NOMO-1 treated with DMSO at 0.1 percent for 48 hours (cell line): ENCODE data around the gene HCN3.

ENCODE experiments used
- DNase-seq: peaks from one replicate; lab custom pipeline; 2025; ENCODE audit not compliant: unreplicated experiment; lab: John Stamatoyannopoulos, UW

The HCN3 gene

DNA sequence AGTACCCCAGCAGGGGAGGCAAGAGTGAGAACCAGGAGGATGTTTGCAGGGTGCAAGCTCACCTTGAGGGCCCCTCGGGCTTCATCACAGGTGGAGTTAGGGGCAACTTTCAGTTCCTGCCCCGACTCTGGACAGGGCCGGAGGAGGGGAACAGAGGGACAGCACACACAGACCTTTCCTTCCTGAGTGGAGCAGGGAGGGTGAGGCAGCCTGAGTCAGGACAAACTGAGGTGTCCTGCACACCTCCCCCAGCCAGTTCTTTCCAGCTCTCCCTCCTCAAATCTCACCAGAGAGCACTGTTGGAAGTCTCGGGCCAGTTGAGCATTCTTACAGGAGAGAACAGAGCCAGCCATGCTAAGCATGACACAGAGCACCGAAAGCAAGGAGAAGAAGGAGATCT is 23.5 kb upstream of the HCN3 start:
- no peak for DNase-seq

- no peak for DNase-seq
These were observed 23.0 kb upstream of the HCN3 start for GRCh38 chr1:155254228-155254713.

GRCh38 chr1:155254714-155255242 is 22.5 kb upstream of the HCN3 start:
- DNase-seq, result no peak

DNA sequence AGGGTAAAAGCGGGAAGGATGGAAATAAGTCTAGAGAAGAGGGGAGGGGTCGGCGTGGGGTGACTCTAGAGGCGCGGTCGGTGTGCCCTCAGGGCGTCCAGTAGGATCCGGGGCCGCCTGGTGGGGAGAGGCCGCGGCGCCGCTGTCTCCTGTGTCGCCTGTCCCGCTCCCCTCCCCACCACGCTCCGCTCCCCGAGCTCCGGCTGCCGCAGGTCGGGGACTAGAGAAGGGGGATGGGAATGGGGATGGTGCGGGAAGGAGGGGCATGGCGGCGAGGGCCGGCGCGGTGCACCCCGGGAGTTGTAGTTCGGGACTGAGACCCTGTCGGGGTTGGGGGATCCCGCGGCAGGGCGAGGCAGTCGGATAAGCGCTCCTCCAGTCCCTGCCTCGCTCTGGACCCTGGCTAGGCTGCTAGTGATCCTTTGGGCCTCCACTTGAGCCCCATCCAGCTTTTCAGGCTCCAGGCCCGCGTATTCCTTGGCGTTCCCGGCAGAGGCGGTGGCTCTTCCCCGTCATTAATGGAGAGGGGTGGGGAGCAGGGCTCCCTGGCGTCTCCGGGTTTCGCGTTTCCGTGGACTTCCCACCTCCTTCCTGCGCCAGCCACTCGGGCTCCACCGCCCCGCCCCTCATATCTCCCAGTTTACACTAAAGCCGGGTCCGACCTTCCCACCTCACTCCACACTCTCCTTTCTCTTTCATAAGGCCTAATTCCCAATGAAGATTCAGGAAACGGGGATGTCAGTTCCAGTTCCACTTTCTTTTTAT is 21.8 kb upstream of the HCN3 start, which contains the start of gene ENTREP3:
ENTREP3 (minus strand) TSS at position 241 of the 765 bp plus-strand sequence. CDS start 606 bp downstream, outside the sequence.
- DNase-seq, result peak; percentile 48

DNA sequence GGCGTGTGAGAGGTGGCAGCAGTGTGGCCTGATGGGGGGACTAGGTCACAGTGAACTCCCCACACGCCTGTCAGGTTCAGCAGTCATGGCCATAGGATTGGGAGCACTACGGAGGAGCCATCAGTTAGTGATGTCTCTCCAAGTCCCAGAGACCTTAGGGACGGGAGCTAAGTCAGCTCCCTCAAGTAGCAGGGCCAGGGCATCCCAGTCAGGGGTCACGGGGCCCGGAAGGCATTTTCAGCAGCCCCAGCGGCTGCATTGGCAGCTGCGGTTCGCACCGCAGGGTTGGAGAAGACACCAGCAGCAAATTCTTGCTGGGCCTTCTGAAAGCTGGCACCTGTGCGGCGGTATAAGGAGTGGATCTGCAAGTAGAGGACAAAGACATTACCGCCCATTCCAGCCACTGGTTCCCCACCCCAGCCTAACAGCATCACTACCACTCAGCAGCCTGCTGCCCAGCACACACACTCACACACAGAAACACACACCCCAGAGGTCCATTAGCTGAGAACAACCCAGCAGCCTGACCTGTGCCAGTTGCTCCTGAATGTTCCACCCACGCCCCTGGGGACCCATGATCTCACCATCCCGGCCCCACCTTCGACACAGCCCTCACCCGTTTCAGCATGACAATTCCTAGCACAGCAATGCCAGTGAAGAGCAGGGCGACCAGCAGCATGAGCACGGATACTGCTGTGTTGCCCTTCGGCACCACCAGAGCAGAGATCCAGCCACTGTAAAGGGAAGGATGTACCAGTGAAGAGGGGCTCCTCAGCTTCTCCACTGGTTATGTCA is 21.0 kb upstream of the HCN3 start:
- no peak for DNase-seq

DNA sequence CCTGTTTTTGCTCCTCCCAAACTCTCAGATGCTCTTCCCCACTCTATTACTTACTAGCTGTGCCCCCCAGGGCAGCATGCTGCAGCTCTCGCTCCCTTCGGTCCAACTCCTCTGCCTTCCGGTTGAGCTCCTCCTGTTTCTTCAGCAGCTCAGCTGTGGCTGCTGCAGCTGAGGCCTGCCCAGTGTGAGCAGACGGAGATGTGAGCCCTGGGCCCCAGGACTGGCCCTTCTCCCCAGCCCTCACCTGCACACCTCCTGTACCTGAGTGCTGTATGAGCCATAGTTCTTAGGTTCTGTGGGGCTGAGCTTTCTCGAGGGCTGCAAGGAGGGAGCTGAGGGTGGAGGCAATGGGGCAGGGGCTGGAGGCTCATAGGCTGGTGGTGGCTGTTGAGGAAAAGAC is 17.0 kb upstream of the HCN3 start:
- no peak for DNase-seq

GRCh38 chr1:155261493-155261851 is 15.8 kb upstream of the HCN3 start:
- no peak for DNase-seq

GRCh38 chr1:155261852-155262673 is 15.2 kb upstream of the HCN3 start, which contains the start of gene SCAMP3:
Gene SCAMP3 (minus strand): TSS chr1:155262360. CDS start chr1:155262151, 209 bp downstream.
- DNase-seq, result peak; percentile 98

- no peak for DNase-seq
These were observed 14.2 kb upstream of the HCN3 start for GRCh38 chr1:155263067-155263466.

DNA sequence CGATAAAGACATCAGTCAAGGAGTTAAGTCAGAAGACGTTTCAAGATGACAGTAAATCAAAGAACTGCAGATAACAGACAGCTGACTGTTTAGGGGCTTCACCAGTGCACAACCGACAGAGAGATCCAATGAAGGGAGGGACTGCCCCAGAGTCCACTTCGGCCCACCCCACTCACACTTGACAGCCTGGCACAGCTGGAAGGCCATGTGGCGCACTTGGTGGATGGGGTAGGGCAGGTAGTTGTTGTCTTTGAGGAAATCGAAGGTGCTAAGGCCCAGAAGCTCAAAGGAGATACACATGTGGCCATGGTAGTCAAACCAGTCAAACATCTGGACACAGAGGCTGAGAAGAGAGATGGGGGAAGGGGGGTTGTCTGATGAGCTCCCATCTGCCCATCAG is 10.7 kb upstream of the HCN3 start:
- no peak for DNase-seq

DNA sequence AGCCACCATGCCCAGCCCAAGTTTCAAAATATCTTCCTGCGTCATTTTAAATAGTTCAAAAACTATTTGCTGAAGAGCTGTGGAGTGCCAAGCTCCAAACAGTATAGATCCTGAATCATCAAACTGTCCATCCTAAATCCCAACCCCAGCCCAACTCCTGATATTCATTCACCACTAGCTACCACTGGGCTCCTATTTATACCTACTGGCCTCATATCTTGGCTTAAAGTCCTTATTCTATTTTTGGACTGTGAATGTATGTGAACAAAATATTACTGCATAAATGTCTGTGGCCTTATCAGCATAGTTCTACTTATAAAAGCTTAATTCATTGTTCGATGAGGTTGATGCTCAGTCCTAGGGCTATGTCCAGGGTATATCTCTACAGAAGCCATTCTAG is 9.9 kb upstream of the HCN3 start:
- no peak for DNase-seq

GRCh38 chr1:155268630-155269029 is 8.6 kb upstream of the HCN3 start:
- DNase-seq, result no peak

GRCh38 chr1:155269381-155269780 is 7.9 kb upstream of the HCN3 start:
- no peak for DNase-seq

DNA sequence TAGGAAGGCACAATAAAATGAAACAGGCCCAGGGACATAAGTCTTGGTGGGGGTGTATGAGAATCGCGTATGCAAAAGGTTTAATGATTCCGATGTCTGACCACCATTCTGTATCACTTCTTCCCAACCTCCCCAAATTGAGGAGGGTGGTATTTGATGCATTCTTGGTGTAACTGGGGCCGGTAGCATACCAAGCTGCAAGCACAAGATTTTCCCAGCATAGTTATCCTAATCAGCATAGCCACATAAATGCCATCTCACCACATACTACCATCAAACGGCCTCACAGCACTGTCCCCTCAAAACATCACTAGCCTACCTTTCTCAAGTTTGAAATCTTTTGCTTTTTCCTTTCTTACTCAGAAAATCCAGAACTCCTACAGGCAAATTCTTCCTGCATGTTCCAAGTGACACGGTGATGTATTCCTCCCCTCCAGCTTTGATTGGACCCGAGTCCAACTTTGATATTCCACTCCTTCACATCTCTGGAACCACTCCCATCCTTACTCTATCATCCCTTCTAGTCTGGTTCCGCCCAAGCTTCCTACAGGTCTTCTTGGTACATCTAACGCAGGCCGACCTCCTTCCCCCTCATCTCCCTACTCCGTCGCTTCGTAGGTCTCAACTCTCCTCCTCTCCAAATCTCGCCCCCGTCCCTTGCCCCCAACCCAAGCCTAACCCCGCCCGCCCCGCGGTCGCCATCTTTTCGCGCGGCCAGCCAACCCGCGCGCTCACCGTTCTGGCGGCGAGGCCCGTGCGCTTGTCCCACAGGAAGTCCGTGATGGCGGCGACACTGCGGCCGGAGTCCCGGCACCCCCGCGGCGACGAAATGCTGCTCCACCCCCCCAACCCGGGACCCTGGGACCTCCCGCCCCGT is 4.6 kb upstream of the HCN3 start:
- DNase-seq, result peak; percentile 53

DNA sequence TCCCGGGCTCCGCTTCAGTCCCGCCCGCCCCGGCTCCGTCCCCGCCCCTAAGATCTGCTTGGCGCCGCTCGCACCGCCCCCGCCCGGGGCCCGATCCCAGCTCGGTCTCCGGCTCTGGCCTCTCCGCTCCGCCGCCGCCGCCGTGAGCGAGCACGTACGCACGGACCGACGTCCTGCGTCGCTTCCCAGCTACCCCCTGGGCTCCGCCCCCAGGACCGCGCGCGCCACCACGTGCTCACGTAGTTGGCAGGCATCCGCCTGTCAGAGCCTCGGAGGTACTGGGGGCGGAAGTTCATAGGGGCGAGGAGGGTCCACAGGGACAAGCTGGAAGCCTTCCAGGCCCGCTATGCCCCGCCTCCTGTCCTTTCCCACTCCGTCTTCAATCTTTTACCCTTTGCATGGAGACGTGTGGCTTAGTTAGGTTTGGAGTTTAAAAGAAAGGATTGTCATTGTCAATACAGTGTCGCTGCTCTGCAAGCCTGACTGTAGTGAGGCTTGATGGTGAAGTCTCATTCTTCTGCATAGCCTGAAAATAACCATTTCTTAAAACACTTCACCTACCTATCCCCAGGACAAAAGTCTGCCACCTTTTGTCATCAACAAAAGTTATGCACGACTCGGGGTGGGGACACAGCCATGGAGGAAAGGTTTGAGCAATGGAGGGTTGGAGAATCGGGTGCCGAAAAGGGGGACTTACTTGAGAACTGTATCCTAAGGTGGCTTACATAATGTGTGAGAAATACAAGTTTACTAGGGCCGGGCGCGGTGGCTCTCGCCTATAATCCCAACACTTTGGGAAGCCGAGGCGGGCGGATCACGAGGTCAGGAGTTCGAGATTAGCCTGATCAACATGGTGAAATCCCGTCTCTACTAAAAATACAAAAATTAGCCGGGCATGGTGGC is 3.7 kb upstream of the HCN3 start, which contains the start of gene CLK2:
CLK2 (minus strand) TSS at position 162 of the 903 bp plus-strand sequence. CDS start 2,527 bp downstream, outside the sequence.
- DNase-seq, result peak; percentile 93

DNA sequence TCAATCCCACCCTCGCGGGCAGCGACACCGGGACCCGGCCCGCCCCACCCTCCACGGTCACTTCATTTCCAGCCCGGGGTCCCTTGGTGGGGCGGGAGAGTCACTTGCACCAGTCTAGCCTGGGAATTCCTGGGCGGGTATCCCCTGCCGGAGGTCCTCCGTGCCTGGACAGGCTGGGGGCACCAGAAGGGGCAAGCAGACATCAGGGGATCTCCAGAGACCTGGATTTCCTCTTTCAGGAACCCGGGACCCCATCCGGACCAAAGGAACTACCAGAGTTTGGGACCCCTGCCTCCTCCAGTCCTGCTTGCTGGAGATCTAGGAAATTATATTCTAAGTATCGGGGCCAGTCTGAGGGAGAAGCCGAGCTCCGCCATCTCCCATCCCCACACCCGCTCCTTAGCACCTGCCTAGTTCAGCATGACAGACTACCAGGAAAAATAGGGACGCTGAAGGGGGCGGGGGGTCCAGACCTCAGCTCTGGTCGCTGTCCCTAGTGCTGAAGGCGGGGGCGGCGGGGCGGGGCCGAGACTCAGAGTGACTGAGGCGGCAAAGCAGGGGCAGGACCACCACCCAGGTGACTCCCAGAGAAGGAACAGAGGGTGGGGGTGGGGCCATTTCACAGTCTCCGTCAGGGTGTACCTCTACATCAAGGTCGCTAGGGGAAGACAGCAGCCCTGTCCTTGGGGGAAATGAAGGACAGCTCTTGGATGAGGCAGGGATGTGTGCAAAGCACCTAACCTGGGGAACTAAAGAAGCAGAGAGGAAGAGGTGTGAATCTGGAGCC is 832 bp downstream of the HCN3 start:
- peak; percentile 24 for DNase-seq

GRCh38 chr1:155278689-155279160 is 1.5 kb downstream of the HCN3 start:
- no peak for DNase-seq

DNA sequence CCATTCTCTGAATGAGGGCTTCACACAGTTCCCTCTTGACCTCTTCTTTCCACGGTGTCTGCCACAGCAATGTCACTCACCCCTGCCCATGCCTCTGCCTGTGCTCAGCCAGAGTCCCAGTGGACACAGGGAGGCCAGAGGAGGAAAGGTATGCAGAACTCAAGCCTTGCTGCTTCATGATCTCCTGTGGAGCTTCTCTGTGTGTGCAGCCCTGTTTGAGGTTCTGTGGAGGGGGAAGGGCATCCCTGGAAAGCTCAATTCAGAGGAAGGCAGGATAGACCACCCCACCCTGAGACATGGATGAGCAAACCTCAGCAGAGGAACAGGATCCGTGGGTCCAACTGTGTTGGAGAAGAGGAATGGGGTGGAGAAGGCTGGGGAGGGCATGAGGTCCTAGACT is 2.0 kb downstream of the HCN3 start:
- no peak for DNase-seq
